Adrenal gland (tissue), 12 donors: Measurements from ENCODE around the gene SARM1. TPM values are rescaled to one million over a fixed set of nuclear protein-coding genes. Genes with fewer than 3 reads are reported as not detected.
A peak's percentile ranks its signal among the peaks of the same experiment; 100 is the strongest.

ENCODE experiments used
- DNase-seq, 7 donors: peaks; one replicate each; pipeline ENCODE4 v3.0.0-alpha.2; 2019 to 2020
- H3K27ac ChIP-seq, 5 donors: fragments of 200-600 bp; sonication (generic) in 4 of 5; 1 replicate in 3 of 5; 2 replicates in 2 of 5; pipeline versions ENCODE4 v1.5.1 to v1.8.0; 2016 to 2020; ENCODE audit warnings: mild to moderate bottlenecking in 1 of 5
- H3K27me3 ChIP-seq: fragments of 200-600 bp; 2 replicates; pipeline ENCODE4 v1.8.0; 2021
- H3K36me3 ChIP-seq, 2 donors: fragments of 200-600 bp; replicated peaks in 1 of 2; 1 replicate in 1 of 2; 2 replicates in 1 of 2; pipeline versions ENCODE4 v1.5.1 to v1.8.0; 2018 to 2022
- H3K4me1 ChIP-seq, 2 donors: fragments of 200-600 bp; replicated peaks in 1 of 2; 1 replicate in 1 of 2; 2 replicates in 1 of 2; pipeline versions ENCODE4 v1.5.1 to v1.8.0; 2018 to 2021
- H3K4me3 ChIP-seq, 4 donors: fragments of 200-600 bp; sonication (generic) in 3 of 4; one replicate each; pipeline ENCODE4 v1.5.1; 2016 to 2018
- H3K9me3 ChIP-seq, 3 donors: fragments of 200-600 bp; sonication (generic) in 1 of 3; replicated peaks in 1 of 3; 1 replicate in 2 of 3; 2 replicates in 1 of 3; pipeline versions ENCODE4 v1.5.1 to v1.8.0; 2016 to 2021
- POLR2A ChIP-seq, 2 donors: fragments of 450-650 bp; IDR thresholded peaks; one replicate each; pipeline ENCODE4 v1.6.1; 2017; ENCODE audit warnings: antibody characterized with exemption in 2 of 2, mild to moderate bottlenecking in 2 of 2, moderate library complexity in 1 of 2
- WGBS, 4 donors: extraction: QIAGEN DNeasy Blood & Tissue Kit in 2 of 4; methylation state at CpG; one replicate each; pipeline versions ENCODE4 v1.1.5 to v1.1.7; 2013 to 2017; 5-methylcytosine and 5-hydroxymethylcytosine counted together
- intact Hi-C, 2 donors: fragments of 100-400 bp; cut with DNase I; formaldehyde crosslinking; loops; one replicate each; pipeline versions ENCODE4 v1.14.1 to v1.15.0; 2022 to 2023
- polyA plus RNA-seq, 3 donors: library from polyadenylated mRNA; stranded (reverse); fragments of 200-250 nt in 2 of 3; fragments of 350-450 nt in 1 of 3; fragmentation: Illumina TruSeq in 1 of 3; extraction: RNeasy Lipid Tissue Mini Kit (QIAGEN cat#74804) in 1 of 3; gene quantifications; one replicate each; pipeline ENCODE4 v1.2.3, GENCODE V29; 2013 to 2014
- total RNA-seq, 9 donors: library from RNA; depleted of rRNA in 4 of 9; stranded (reverse); fragments of >200 nt in 4 of 9; fragments of 120-200 nt in 1 of 9; fragmentation: NEBNext Ultra II Directional in 1 of 9; extraction: Animal tissue kit (Norgen Biotek cat#: 25700) in 1 of 9; gene quantifications; one replicate each; pipeline versions ENCODE4 v1.1.0 to v1.2.4, GENCODE V29; 2013 to 2023
- TF ChIP-seq, protein P1 (sequence below), 6 experiments: fragments of 450-650 bp in 4 of 6; fragments of 200-600 bp in 2 of 6; sonication (generic) in 1 of 6; IDR thresholded peaks; 1 replicate in 5 of 6; 2 replicates in 1 of 6; pipeline versions ENCODE4 v1.5.1 to v1.8.0; 2016 to 2021; ENCODE audit warnings: antibody characterized with exemption in 6 of 6, mild to moderate bottlenecking in 2 of 6, moderate library complexity in 1 of 6
- donor health status: healthy with polysubstance abuse.
- donor health status: Bipolar disorder and iron deficiency.
- donor health status: DM: yes; HTN: yes; CAD: no.
- donor health status: DM: no; HTN: no; CAD: no.
- donor health status: DM: no; HTN: no; CAD: no.
- donor health status: DM: yes; HTN: yes; CAD: no.

SARM1 gene
- total and polyA plus RNA-seq, 12 donors, result 5.8 to 40.0 (median 23.9) TPM

DNA sequence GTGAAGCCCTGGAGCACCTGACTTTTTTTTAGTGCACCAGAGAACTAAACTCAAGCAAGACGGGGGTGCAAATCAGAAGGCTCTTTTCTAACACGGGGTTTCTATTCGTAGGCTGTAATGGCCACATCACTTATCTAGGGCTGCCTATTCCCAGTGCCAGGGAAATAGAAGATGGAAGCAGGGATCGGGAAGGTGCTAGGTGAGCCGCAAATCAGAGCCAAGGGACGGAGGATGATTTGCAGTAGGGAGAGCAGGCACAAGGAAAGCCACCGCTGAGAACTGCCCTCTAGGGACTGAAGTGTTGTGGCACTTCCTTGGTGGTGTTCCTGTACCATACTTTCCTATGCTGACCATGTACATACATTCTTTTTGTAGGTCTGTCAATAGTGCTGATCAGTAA, 42.3 kb downstream of the SARM1 start:
- H3K4me3 ChIP-seq, result no peak overlapping the region
- no peaks in the 10 kb centered on the region for H3K36me3 ChIP-seq
- intact Hi-C loops, result no loop called here
- H3K4me1 ChIP-seq, result no peaks in the 10 kb centered on the region
- no peaks in the 10 kb centered on the region for H3K9me3 ChIP-seq
- TF ChIP-seq POLR2A (IDR thresholded peaks at IDR 0.05), result no peak
- TF ChIP-seq, protein P1, sequence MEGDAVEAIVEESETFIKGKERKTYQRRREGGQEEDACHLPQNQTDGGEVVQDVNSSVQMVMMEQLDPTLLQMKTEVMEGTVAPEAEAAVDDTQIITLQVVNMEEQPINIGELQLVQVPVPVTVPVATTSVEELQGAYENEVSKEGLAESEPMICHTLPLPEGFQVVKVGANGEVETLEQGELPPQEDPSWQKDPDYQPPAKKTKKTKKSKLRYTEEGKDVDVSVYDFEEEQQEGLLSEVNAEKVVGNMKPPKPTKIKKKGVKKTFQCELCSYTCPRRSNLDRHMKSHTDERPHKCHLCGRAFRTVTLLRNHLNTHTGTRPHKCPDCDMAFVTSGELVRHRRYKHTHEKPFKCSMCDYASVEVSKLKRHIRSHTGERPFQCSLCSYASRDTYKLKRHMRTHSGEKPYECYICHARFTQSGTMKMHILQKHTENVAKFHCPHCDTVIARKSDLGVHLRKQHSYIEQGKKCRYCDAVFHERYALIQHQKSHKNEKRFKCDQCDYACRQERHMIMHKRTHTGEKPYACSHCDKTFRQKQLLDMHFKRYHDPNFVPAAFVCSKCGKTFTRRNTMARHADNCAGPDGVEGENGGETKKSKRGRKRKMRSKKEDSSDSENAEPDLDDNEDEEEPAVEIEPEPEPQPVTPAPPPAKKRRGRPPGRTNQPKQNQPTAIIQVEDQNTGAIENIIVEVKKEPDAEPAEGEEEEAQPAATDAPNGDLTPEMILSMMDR (IDR thresholded peaks at IDR 0.05), result no peak
- DNase-seq, result no peak
- 52 to 65% (median 60%) methylated on average over 7 of the region's 7 CpGs for WGBS, 4 donors
- H3K27me3 ChIP-seq, result no peaks in the 10 kb centered on the region
- H3K27ac ChIP-seq, result no peak overlapping the region

DNA sequence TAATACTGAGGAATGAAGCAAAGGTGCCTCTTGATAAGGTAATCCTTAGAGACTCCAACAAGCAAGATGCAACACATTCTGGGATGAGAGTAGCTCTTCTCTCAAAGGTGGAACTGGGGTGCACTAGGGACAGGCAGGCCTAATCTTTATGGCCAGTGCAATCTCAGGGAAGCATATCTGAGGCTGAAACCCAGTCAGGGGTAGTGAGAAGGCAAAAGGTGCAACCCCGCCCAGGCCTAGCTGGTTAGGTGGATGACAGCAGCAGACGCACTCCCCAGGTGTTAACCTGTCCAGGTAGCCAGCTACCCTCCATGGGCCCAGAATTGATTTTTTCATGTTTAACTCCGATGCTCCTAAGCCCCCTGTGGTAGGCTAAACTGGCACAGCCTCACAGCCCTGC, 44.4 kb downstream of the SARM1 start:
- no peak overlapping the region for H3K4me3 ChIP-seq
- DNase-seq, result no peak
- WGBS, 4 donors, result 84 to 94% (median 89%) methylated on average over 3 of the region's 3 CpGs
- intact Hi-C loops, result no loop called here
- H3K4me1 ChIP-seq, result no peaks in the 10 kb centered on the region
- no peaks in the 10 kb centered on the region for H3K27me3 ChIP-seq
- TF ChIP-seq, protein P1 (IDR thresholded peaks at IDR 0.05), result no peak
- TF ChIP-seq POLR2A (IDR thresholded peaks at IDR 0.05), result no peak
- no peaks in the 10 kb centered on the region for H3K9me3 ChIP-seq
- no peak overlapping the region for H3K27ac ChIP-seq
- no peaks in the 10 kb centered on the region for H3K36me3 ChIP-seq

DNA sequence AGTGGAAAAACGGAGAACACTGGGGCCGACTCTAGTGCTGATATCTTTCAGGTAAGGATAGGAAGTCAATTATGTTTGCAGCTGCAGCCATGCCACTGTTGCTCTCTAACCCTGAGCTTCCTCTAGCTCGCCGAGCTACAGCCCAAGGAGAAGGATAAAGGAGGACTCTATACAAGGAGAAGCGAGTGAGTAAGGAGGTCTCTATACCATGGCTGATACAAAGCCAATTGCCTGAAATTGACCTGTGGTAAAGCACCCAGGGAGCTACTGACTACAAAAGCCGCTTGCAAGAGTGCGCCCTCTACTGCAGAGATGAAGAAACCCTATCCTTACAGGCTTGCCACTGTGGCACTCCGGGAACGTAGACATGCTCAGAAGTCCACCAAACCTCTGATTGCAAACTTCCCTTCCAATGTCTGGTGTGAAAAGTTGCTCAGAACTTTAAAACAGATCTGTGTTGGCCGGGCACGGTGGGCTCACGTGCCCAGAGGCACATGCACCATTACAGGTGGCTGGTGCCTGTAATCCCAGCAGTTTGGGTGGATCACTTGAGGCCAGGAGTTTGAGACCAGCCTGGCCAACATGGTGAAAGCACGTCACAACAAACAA, 45.3 kb downstream of the SARM1 start:
- no peak overlapping the region for H3K4me3 ChIP-seq
- H3K4me1 ChIP-seq, result no peaks in the 10 kb centered on the region
- no peak for TF ChIP-seq POLR2A (IDR thresholded peaks at IDR 0.05)
- TF ChIP-seq, protein P1 (IDR thresholded peaks at IDR 0.05), result peak; percentile 44 to 75 (median 64)
- DNase-seq, result peak; percentile 63 to 85 (median 76)
- intact Hi-C loops, result no loop called here
- no peaks in the 10 kb centered on the region for H3K27me3 ChIP-seq
- no peaks in the 10 kb centered on the region for H3K9me3 ChIP-seq
- no peaks in the 10 kb centered on the region for H3K36me3 ChIP-seq
- no peak overlapping the region for H3K27ac ChIP-seq
- 15 to 20% (median 17%) methylated on average over 13 of the region's 13 CpGs for WGBS, 4 donors

DNA sequence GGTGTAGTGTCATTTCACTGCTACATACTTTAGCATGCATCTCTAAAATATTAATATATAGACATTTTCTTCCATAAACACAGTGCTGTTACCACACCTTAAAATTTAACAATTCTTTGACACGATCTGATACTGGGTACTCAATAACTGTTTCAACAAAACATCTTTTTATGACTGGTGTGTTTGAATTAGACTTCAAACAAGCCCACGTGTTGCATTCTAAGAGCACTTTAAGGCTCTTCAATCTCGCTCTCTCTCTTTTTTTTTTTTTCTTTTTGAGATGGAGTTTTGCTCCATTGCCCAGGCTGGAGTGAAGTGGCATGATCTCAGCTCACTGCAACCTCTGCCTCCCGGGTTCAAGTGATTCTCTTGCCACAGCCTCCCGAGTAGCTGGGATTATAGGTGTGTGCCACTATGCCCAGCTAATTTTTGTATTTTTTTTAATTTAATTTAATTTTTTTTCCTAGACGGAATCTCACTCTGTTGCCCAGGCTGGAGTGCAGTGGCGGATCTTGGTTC, 50.4 kb downstream of the SARM1 start:
- intact Hi-C loops, result no loop called here
- DNase-seq, result no peak
- WGBS, 4 donors, result 73 to 82% (median 79%) methylated on average over 7 of the region's 7 CpGs
- Histone ChIP-seq H3K9me3 (no peaks in the 10 kb centered on the region), H3K36me3 (no peaks in the 10 kb centered on the region), H3K4me3 (no peak overlapping the region), H3K27ac (no peak overlapping the region), H3K27me3 (peaks cover 3% of the 10 kb centered on the region), H3K4me1 (no peaks in the 10 kb centered on the region)
- no peak for TF ChIP-seq POLR2A (IDR thresholded peaks at IDR 0.05)
- TF ChIP-seq, protein P1 (IDR thresholded peaks at IDR 0.05), result no peak
